GM19467 (cell line): ENCODE results near the gene GSTM4.
"Not testable (repeated sequence)": the region's sequence is repeated elsewhere in the genome, so short reads cannot be mapped to it uniquely, and the experiment has no call there.

Source experiments
- ATAC-seq: cut with Tn5 transposase; IDR thresholded peaks from one replicate; pipeline ENCODE4 v1.9.1; 2021; ENCODE audit warnings: mild to moderate bottlenecking, moderate library complexity; ENCODE audit not compliant: unreplicated experiment

GSTM4 gene

GRCh38 chr1:109637446-109637845, 18.5 kb upstream of the GSTM4 start:
- ATAC-seq = no peak

- ATAC-seq = no peak
These were observed 16.6 kb upstream of the GSTM4 start for GRCh38 chr1:109639063-109639840.

GRCh38 chr1:109639841-109640184, 16.1 kb upstream of the GSTM4 start:
- no peak for ATAC-seq

GRCh38 chr1:109640285-109640865, 15.5 kb upstream of the GSTM4 start:
- no peak for ATAC-seq

- ATAC-seq = no peak
These were observed 14.7 kb upstream of the GSTM4 start for GRCh38 chr1:109641078-109641740.

GRCh38 chr1:109641861-109642260, 14.0 kb upstream of the GSTM4 start:
- no peak for ATAC-seq

GRCh38 chr1:109642626-109643025, 13.3 kb upstream of the GSTM4 start:
- no peak for ATAC-seq

GRCh38 chr1:109643385-109644230, 12.3 kb upstream of the GSTM4 start:
- peak; percentile 77 for ATAC-seq

- no peak for ATAC-seq
These were observed 11.2 kb upstream of the GSTM4 start for GRCh38 chr1:109644670-109645069.

- no peak for ATAC-seq
These were observed 6.4 kb upstream of the GSTM4 start for GRCh38 chr1:109649491-109649914.

GRCh38 chr1:109650609-109651008, 5.3 kb upstream of the GSTM4 start:
- no peak for ATAC-seq

- no peak for ATAC-seq
These were observed 3.5 kb upstream of the GSTM4 start for GRCh38 chr1:109652402-109652801.

- no peak for ATAC-seq
These were observed 2.6 kb upstream of the GSTM4 start for GRCh38 chr1:109653306-109653705.

GRCh38 chr1:109654519-109654918, 1.4 kb upstream of the GSTM4 start:
- no peak for ATAC-seq

GRCh38 chr1:109657395-109657794, 1.5 kb downstream of the GSTM4 start:
- ATAC-seq = no peak

- ATAC-seq = no peak
These were observed 2.1 kb downstream of the GSTM4 start for GRCh38 chr1:109657970-109658369.

- ATAC-seq = no peak
These were observed 2.7 kb downstream of the GSTM4 start for GRCh38 chr1:109658533-109659042.

GRCh38 chr1:109659145-109659544, 3.2 kb downstream of the GSTM4 start:
- no peak for ATAC-seq

- no peak for ATAC-seq
These were observed 4.2 kb downstream of the GSTM4 start for GRCh38 chr1:109659997-109660690.

GRCh38 chr1:109660691-109661026, 4.8 kb downstream of the GSTM4 start:
- not testable (repeated sequence) for ATAC-seq

GRCh38 chr1:109661391-109661790, 5.5 kb downstream of the GSTM4 start:
- ATAC-seq = no peak
